NOMO-1 treated with dmso at 0.1 percent for 144 hours (cell line): Measurements from ENCODE around the gene SYT8.

Source experiments
- DNase-seq: peaks from one replicate; lab custom pipeline; 2025; ENCODE audit not compliant: unreplicated experiment; lab: John Stamatoyannopoulos, UW

The SYT8 gene

DNA sequence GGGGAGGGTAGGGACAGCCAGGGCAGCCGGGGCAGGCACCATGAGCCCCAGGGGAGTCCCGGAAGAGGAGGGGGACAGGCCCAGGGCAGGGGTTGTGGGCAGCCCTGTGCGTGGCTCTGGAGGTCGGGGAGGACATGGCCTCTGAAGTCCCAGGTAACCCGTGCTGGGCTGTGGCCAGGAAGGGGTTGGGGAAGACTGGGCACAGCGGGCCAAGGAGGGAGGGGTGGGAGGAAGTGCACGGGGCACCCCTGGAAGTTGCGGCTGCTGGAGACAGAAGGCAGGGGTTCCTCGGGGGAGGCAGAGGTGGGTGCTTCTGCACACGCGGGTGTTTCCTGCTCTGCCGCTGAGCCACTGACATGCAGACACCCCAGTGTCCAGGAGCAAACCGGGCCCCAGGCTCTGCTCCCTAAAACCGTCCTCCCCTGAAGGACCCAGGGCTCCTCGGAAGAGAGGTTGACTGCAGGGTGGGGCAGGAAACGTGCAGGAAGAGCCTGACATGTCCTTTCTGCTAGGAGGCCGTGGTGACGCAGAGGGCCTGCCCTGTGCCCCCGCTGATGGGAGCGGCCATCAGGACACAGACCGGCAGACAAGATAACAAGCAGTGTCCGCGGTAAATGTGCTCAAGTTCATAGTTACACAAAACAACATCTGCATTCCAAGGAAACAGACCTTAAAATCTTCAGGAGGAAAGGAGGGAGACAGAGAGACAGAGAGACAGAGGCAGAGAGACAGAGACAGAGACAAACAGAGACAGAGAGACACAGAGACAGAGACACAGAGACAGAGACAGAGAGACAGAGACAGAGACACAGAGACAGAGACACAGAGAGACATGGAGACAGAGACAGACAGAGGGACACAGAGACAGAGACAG, 9.7 kb downstream of the SYT8 start:
- DNase-seq = no peak

DNA sequence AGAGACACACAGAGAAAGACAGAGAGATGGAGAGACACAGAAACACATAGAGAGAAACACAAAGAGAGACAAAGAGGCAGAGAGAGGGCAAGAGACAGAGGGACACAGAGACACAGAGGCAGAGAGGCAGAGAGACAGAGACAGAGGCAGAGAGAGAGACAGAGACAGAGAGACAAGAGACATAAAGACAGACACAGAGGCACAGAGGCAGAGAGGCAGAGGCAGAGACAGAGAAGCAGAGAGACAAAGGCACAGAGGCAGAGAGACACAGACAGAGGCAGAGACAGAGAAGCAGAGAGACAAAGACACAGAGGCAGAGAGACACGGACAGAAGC, 10.3 kb downstream of the SYT8 start:
- no peak for DNase-seq

DNA sequence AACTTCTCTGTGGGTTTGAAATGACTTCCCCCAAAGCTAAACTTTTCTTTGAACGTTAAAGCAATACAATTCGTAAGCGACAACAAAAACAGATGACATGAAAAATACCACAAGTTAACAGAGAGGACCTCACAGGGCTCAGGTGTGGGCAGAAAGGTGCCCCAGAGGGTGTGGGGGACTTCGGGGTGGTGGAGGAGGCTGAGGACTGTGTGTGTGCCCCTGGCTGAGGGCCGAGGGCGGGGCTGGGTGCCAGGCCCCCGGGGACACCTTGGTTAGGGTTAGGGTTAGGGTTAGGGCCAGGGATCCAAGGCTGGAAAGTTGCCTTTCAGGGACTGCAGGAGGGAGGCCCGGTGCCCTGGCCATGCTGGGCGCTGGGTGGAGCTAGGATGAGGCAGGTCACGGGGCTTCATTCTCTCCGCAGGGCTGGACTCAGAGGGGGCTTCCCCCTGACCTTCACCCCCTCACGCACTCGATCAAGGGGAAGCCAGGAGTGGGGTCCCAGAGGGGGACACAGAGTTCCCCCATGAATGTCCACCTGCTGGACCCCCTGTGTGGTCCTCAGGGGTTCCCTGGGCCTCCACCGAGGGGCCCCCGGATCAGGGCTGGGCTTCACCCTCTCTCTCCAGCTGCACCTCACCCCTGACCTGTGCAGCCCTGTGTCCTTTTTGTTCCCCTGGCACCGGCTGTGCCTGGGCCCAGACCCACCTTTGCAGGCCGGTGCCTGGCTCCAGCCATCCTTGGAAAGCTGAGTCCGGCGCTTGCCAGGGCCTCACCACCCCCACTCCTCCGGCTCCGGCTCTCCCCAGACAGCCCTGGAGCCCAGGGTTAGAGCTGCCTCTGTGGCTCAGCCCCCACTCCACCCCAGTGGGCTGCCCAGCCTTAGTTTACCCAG, 11.0 kb downstream of the SYT8 start:
- DNase-seq = no peak

DNA sequence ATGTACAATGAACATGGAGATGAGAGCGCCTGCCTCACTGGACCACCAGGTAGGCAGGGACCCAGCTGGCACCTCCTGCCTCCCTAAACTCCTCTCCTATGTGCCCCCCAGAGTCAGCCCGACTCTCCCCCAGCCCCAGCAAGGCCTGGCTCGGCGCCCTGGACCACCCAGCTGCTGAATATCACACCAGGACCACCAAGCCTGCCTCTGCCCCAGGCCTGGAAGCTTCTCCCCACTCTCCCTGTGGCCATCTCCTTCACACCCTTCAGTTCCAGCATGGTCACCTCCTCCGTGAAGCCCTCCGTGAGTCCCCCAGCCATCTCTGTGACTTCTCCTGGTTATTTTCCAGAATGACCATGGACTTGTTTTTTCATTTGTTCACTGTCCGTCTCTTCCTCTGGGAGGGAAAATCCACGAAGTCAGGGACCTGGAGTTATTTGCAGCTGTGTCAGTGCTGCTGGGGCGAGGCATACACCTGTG, 11.7 kb downstream of the SYT8 start:
- no peak for DNase-seq

DNA sequence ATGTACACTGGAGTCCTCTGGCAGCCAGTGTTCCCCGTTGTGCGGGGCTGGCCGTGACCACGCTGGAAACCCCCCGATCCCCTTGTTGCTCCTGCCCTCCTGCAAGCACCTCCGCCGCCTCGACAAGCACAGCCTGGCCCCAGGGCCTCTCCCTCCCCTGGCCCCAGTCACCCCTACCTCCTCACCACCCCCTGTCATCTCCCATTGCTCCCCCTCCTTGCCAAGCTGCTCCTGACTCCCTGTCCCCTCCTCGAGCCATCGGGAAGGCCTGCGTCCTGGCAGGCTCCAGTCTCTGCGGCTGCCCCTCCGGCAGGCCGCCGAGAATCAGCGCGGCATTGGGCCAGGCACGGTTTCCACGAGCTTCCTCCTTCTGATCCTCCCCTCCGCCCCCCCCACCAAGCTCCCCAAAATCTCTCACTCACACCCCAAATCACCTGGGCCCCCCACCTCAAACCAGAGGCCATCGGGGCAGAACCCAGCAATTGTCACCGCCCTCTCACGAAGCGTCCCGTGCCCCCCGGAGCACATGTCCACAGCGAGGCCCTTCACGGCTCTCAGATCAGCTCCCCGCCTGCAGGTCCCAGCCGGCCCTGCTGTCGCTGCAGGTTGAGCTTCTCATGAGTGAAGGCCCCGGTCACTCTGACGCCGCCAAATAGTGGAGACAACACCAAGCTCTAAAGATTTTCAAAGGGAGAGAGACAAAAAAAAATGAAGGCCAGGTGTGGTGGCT, 12.4 kb downstream of the SYT8 start:
- DNase-seq = no peak

DNA sequence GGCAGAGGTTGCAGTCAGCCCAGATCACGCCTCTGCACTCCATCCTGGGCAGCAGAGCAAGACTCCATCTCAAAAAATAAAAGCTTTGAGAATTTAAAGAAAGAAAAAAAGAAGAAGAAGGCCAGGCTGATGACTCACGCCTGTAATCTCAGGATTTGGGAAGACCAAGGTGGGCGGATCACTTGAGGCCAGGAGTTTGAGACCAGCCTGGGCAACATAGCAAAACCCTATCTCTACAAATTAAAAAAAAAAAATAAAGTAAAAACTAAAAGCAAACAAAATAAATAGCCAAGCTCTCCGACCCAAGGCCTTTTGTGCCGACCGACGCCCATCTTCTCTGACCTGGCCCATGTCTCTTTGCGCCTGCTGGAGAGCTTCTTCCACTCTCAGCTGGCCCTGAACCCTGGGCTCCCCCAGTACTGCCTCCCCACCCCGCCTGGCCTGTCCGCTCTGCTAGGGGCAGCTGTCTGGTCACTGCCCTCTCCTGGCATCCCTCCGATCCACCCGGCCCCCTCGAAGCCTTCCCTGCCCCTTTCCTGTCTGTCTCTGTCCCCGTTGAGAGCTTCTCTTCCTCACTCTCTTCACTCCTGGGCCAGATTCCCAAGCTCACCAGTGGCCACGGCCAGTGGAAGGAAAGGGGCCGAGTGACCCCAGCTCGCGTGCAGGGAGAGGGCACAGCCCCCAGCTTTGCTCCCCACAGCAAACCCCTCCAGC, 13.3 kb downstream of the SYT8 start:
- no peak for DNase-seq

DNA sequence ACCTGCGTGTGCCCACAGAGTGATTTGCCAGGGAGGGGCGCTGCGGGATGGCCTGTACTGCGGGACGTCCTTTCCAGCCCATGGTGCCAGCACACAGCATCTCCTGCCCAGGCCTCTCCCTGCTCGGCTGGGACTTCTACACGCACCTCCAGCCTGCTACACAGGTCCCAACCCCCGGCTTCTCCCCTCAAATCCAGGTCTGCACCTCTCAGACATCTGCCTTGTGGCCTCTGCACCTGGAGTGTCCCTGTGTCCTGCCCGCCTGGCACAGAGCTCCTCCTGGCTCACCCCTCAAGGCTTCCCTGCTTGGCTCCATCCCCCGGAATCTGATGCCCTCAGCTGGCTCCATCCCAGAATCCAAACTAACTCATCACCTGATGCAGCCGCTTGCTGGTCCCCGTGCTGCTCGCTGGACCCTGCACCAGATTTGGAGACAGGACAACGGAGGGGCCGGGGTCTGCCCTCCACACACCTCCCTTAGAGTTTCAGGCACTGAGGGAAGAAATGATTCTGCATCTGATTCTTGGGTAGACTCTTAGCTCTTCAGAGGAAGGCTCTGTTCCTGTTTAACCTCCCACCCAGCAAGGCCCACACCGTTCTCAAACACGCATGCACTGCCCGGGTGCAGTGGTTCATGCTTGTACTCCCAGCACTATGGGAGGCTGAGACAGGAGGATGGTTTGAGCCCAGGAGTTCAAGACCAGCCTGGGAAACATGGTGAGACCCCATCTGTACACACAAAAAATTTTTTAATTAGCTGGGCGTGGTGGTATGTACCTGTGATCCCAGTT, 14.0 kb downstream of the SYT8 start:
- DNase-seq = no peak

GRCh38 chr11:1851468-1852180, 16.8 kb downstream of the SYT8 start:
- DNase-seq = no peak

- no peak for DNase-seq
Observed at GRCh38 chr11:1852271-1852876, 17.6 kb downstream of the SYT8 start.

DNA sequence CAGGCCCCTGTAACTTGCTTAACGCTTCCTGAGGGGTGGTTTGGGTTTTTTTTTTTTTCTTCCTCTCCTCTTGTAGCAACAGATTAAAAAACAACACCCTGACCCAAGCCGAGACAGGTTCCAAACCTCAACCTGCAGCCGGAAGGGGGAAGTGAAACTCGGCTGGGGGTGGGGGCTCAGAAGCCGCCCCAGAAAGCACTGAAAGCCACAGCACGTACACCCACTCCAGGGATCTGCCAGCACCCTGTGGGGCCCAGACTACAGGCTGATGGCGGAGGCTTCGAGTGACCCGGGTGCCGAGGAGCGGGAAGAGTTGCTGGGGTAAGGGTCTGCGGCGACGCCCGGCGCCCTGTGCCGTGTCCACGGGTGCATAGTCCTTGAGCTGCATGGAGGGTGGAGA, 18.1 kb downstream of the SYT8 start, which contains the start of gene LSP1:
TSS of gene LSP1 (plus strand) at position 208 of the 400 bp plus-strand sequence. CDS start at position 269, 61 bp downstream.
- peak; percentile 86 for DNase-seq

DNA sequence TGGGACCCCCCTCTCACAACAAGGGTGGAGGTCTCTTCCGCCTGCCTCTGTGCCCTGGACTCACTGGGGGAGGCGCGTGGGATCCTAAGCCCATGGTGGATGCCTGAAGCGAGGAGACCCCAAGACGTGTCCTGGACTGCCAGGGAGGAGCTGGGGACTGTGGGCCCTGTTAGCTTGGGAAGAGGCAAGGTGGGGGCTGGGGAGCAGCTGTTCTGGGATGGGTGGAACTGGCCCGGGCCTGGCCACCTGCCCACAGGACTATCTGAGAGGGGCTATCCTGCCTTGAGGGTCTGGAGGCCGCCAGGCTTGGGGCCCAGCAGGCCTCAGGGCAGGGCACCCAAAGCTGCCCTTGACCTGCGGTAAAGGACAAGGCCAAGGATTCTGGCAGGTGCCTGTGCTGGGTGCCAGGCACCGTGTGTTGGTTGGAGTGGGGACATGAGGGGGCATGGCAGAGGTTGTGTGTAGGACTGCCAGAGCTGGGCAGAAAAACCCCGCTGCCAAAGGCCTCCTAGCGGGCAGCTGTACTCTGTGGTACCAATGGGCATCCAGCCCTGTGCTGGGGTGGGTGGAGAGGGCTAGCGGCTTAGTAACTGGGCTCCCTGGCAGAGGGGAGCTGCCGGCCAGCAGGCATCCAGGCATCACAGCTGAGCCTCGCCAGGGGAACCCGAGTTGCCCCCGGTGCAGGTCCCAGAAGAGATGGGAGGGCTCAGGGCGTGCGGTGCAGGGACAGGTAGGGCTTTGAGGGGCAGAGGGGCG, 18.8 kb downstream of the SYT8 start:
- no peak for DNase-seq

DNA sequence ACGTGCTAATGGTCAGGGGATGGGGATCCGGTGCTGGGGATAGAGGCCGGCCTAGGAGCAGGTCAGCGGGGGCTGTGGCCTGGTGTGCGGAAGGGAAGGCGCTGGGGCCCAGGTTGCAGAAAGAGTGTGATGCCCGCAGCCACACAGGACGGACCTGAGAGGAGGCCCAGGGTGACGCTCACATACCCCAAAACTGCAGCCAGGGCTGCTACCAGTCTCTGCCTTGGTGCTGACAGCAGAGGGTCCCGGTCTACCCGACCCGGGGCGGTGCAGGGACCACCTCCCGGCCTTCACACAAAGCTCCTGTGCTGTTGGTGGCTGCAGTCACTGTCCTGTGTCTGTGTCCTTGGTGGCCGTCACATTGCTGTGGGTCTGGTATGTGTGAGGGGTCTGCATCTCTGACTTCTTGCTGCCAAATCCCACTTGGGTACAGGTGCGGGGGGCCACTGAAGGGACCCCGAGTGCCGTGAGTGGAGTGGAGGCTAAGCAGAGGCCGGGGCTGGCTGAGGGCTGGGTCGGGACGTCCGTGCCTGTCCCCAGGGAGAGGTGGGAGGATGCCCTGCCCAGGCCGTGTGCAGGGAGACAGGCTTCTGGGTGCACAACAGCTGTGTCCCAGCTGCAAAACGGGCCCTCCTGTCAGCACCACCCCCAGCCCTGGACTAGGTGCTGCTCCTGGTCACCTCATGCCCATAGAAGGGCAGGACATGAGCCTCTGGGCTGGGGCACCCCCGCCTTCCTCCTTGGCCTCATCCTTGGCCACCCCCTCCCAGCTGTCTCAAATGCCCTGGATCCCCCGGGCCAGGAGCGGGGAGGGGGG, 19.6 kb downstream of the SYT8 start:
- no peak for DNase-seq

- DNase-seq = no peak
Observed at GRCh38 chr11:1854949-1855885, 20.4 kb downstream of the SYT8 start.

DNA sequence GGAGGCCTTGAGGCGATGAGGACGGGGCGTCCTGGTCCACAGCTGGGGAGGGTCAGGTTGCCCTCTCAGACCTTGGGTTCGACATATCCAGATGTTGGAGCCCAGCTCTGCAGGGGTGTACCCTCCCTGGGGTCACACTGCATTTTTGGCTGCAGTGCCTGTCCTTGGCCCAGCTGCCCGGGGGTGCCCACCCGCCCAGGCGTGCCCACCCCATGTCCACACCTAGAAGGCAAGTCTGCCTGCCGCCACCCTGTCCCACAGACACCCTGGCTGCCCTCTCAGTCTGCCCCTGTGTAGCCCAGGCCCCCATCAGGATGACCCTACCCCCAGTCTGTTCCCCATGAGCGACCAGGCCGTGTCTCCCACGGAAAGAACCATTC, 21.1 kb downstream of the SYT8 start:
- DNase-seq = no peak

DNA sequence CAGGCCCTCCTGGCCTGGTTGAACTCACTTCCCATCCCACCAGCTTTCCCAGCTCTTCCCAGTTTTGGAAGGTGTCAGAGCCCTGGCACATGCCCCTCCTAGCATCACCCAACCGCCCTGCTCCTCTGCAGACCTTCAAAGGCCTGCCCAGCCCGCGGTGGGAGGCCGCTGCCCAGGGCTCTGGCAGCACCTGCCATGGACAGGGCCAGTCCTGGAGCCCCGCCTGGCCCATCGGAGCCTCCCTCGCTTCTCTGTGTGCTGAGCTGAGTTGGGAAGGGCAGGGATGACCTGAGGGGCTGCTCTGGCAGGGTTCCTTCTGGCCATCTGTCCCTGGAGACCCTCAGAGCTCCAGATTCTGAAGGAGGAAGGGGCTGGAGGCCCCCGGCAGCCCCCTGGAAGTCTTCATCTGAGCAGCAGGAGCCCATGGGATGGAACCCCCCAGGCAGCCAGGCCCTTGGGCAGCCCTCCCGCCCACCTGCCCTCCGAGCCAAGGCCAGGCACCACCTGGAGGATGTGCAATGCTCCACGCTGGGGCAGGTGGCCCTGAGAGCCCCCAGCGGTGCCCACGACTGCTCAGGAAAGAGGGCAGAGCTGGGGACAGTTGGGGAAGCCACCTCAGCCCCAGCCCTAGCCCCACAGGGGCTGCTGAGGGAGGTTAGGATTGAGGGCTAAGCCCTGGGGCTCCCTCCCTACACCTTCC, 21.7 kb downstream of the SYT8 start:
- no peak for DNase-seq

- no peak for DNase-seq
Observed at GRCh38 chr11:1857064-1857463, 22.3 kb downstream of the SYT8 start.
